Activated CD8-positive, alpha-beta T cell treated with anti-CD3 and anti-CD28 coated beads for 36 hours (primary cell): ENCODE measurements around the gene PTPRN. TPM values are rescaled to one million over a fixed set of nuclear protein-coding genes. Genes with fewer than 3 reads are reported as not detected.
A peak's percentile ranks its signal among the peaks of the same experiment; 100 is the strongest.

ENCODE experiments used
- ATAC-seq: fragments of 200-7000 bp; cut with Tn5 transposase; one replicate; pipeline ENCODE4 v1.10.0; 2021; ENCODE audit warnings: mild to moderate bottlenecking, moderate library complexity
- CTCF ChIA-PET: fragments of 350-600 bp; sonication (Branson Sonifier 250); formaldehyde crosslinking; loops from one replicate; lab custom pipeline; 2021; ENCODE audit warnings: antibody characterized with exemption; lab: Charles Lee
- POLR2A ChIA-PET: fragments of 350-600 bp; sonication (Branson Sonifier 250); formaldehyde crosslinking; loops from one replicate; lab custom pipeline; 2021; ENCODE audit warnings: antibody characterized with exemption; lab: Charles Lee
- DNase-seq: peaks from one replicate; pipeline ENCODE4 v3.0.0-alpha.2; 2020
- H3K27ac Mint-ChIP-seq: one replicate; pipeline ENCODE4 v1.8.0; 2021; ENCODE audit warnings: mild to moderate bottlenecking, mixed read lengths
- H3K27me3 Mint-ChIP-seq: one replicate; pipeline ENCODE4 v1.8.0; 2021; ENCODE audit warnings: mixed read lengths
- H3K36me3 Mint-ChIP-seq: one replicate; pipeline ENCODE4 v1.8.0; 2021; ENCODE audit warnings: low read depth, mixed read lengths
- H3K4me1 Mint-ChIP-seq: one replicate; pipeline ENCODE4 v1.8.0; 2021; ENCODE audit warnings: low read depth, mixed read lengths
- H3K4me3 Mint-ChIP-seq: one replicate; pipeline ENCODE4 v1.8.0; 2021; ENCODE audit warnings: mild to moderate bottlenecking, moderate library complexity, mixed read lengths
- H3K9me3 Mint-ChIP-seq: one replicate; pipeline ENCODE4 v1.8.0; 2021; ENCODE audit warnings: mixed read lengths
- intact Hi-C: fragments of 100-400 bp; cut with micrococcal nuclease; formaldehyde crosslinking; loops from one replicate; pipeline ENCODE4 v1.10.0; 2022
- total RNA-seq, 2 experiments: library from RNA; stranded (reverse); gene quantifications; one replicate each; pipeline ENCODE4 v1.2.3, GENCODE V29; 2021
- TF ChIP-seq, protein P1 (sequence below): fragments of 200-600 bp; IDR thresholded peaks from one replicate; pipeline ENCODE4 v1.8.0; 2022; ENCODE audit warnings: antibody characterized with exemption, mild to moderate bottlenecking

PTPRN gene
- total RNA-seq, 2 experiments from 2014 or later, result 0.92 to 1.1 TPM

DNA sequence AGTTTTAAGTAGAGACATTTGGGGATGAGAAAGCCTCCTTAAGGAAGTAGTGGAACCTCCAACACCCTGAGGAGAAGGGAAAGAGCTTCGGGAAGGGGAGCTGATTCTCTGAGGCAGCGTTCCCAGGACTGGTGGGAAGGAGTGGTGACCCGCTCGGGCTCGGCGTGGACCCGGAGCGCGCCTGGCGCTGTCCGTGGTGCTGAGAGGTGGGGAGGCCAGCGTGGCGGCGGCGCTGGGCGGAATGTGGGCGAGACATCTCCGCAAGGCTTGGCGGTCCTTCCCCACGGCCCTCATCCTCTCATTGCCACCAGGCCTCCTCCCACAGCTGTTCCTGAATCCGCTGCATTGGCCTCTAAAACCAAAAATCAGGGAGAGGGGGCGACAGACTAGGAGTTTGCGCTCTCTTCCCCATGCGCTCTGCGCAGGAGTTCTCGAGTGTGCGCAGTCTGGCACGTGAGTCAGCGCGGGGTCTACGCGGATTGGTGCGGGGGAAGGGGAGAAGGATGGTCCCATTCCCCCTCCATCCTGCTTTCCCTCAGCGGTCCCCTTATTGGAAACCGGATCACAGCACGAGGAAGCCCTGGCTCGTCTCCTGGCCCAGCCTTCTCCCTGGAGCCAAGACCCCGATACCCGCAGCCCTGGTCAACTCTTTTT, 22.5 kb upstream of the PTPRN start:
- peaks cover 49% of the 10 kb centered on the region for H3K27me3 Mint-ChIP-seq

DNA sequence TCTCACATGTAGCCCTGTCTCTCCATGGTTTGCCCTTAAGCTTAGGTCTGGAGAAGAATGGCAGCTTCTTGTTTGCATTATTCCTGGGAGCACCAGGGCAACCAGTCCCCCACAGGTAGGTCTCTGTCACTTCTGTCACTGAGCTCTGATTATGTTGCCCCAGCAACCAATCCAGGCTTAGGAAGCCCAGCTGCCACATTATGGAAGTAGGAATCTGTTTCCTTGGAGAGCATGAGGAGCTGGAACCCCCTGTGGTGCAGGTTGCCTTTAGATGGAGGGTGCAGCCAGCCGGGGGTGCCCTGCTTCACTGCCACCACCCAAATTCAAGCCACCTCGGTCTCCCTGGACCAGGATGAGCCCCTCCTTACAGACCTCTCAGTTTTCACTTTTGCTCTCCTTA, 18.5 kb upstream of the PTPRN start:
- DNase-seq, result no peak
- ATAC-seq, result no peak
- H3K4me3 Mint-ChIP-seq, result no peak overlapping the region
- TF ChIP-seq, protein P1, sequence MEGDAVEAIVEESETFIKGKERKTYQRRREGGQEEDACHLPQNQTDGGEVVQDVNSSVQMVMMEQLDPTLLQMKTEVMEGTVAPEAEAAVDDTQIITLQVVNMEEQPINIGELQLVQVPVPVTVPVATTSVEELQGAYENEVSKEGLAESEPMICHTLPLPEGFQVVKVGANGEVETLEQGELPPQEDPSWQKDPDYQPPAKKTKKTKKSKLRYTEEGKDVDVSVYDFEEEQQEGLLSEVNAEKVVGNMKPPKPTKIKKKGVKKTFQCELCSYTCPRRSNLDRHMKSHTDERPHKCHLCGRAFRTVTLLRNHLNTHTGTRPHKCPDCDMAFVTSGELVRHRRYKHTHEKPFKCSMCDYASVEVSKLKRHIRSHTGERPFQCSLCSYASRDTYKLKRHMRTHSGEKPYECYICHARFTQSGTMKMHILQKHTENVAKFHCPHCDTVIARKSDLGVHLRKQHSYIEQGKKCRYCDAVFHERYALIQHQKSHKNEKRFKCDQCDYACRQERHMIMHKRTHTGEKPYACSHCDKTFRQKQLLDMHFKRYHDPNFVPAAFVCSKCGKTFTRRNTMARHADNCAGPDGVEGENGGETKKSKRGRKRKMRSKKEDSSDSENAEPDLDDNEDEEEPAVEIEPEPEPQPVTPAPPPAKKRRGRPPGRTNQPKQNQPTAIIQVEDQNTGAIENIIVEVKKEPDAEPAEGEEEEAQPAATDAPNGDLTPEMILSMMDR, result no peak
- H3K27me3 Mint-ChIP-seq, result peaks cover 34% of the 10 kb centered on the region
- H3K36me3 Mint-ChIP-seq, result no peaks in the 10 kb centered on the region
- no peaks in the 10 kb centered on the region for H3K4me1 Mint-ChIP-seq
- H3K9me3 Mint-ChIP-seq, result peaks cover 1% of the 10 kb centered on the region
- H3K27ac Mint-ChIP-seq, result no peak overlapping the region
- ChIA-PET CTCF (no interaction called here), POLR2A (no interaction called here)
- intact Hi-C loops, result no loop called here

More for the DNA sequence above, 22.5 kb upstream of the PTPRN start:
- H3K9me3 Mint-ChIP-seq, result peaks cover 5% of the 10 kb centered on the region
- ChIA-PET CTCF (interaction anchor here (1.4 to 1.6 kb wide), 2 partner anchors 10 to 21 kb away, joined by 3 to 4 read pairs; no protein-coding TSS in a partner anchor), POLR2A (interaction anchor here (0.8 kb wide), 1 partner anchor 139 kb away, joined by 3 read pairs; no protein-coding TSS in a partner anchor)
- no peaks in the 10 kb centered on the region for H3K4me1 Mint-ChIP-seq
- DNase-seq (peak; percentile 35), ATAC-seq (peak; percentile 45)
- TF ChIP-seq, protein P1, result no peak
- intact Hi-C loops, result no loop called here
- H3K27ac Mint-ChIP-seq, result no peak overlapping the region
- peaks cover 3% of the 10 kb centered on the region for H3K36me3 Mint-ChIP-seq
- H3K4me3 Mint-ChIP-seq, result no peak overlapping the region

DNA sequence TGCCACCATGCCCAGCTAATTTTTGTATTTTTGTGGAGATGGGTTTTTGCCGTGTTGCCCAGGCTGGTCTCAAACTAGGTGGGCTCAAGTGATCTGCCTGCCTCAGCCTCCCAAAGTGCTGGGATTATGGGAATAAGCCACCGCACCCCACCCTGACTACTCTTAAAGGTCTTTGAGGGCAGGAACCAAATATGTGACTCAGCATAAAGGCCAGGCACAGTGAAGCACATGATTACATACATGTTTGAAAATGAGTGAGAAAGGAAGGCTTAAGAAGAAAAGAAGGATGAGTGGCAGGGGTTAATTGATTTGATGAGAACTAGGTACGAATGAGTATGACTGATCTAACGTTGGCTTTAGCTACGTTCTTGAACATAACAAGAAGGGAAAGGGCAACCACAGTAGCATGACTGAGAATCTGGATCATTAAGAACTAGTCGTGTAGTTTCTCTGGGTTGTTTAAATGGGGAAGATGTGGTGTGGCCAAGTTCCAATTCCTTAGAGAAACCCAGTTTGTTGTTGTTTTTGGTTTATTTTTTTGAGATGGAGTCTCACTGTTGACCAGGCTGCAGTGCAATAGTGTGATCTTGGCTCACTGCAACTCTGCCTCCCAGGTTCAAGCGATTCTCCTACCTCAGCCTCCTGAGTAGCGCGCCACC, 16.6 kb upstream of the PTPRN start:
- ChIA-PET POLR2A (no interaction called here), CTCF (interaction anchor here (0.8 kb wide), 1 partner anchor 31 kb away, joined by 3 read pairs; no protein-coding TSS in a partner anchor)
- Mint-ChIP-seq H3K4me1 (peaks cover 8% of the 10 kb centered on the region), H3K9me3 (no peaks in the 10 kb centered on the region), H3K4me3 (no peak overlapping the region), H3K36me3 (no peaks in the 10 kb centered on the region), H3K27ac (no peak overlapping the region), H3K27me3 (peaks cover 18% of the 10 kb centered on the region)
- DNase-seq (no peak), ATAC-seq (no peak)
- TF ChIP-seq, protein P1, result no peak
- intact Hi-C loops, result no loop called here

DNA sequence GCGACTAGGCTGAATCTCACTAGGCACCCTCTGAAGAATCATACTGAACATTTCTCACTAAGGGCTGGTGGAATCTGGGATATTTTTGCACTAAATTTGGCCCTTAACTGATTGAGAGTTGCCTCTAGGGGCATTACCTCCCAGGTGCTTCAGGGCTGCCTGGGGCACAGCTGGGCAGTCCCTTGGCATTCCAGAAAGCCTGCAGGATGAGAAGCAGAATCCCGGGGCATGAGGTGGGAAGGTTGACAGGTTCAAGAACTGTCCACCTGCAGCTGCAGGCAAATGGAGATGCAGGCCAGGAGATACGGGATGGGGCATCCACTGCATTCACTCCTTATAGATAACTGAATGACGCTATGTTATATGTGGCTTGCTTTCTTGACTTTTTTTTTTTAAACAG, 15.9 kb upstream of the PTPRN start:
- TF ChIP-seq, protein P1, result no peak
- Mint-ChIP-seq H3K4me3 (no peak overlapping the region), H3K36me3 (no peaks in the 10 kb centered on the region), H3K27ac (no peak overlapping the region), H3K4me1 (peaks cover 8% of the 10 kb centered on the region), H3K27me3 (peaks cover 14% of the 10 kb centered on the region), H3K9me3 (no peaks in the 10 kb centered on the region)
- POLR2A ChIA-PET, result interaction anchor here (0.6 kb wide), 1 partner anchor 13 kb away, joined by 3 read pairs; no protein-coding TSS in a partner anchor
- CTCF ChIA-PET, result no interaction called here
- no peak for DNase-seq
- intact Hi-C loops, result no loop called here
- no peak for ATAC-seq

DNA sequence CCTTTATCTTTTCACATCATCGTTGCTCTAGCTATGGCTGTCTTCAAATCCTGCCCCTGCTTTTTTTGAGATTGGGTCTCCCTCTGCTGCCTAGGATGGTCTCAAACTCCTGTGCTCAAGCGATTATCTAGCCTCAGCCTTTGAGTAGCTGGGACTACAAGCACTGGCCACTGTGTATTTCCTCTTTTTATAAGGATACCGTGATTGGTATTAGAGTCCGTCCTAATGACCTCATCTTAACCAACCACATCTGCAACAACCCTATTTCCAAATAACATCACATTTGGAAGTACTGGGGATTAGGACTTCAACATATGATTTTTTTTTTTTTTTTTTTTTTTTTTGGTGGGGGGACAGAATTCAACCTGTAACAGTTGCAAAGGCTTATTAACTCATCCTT, 14.2 kb upstream of the PTPRN start:
- CTCF ChIA-PET, result interaction anchor here (0.6 kb wide), 1 partner anchor 25 kb away, joined by 3 read pairs; no protein-coding TSS in a partner anchor
- Mint-ChIP-seq H3K4me3 (no peak overlapping the region), H3K4me1 (peaks cover 8% of the 10 kb centered on the region), H3K9me3 (no peaks in the 10 kb centered on the region), H3K36me3 (no peaks in the 10 kb centered on the region), H3K27ac (no peak overlapping the region), H3K27me3 (peaks cover 12% of the 10 kb centered on the region)
- DNase-seq, result no peak
- intact Hi-C loops, result no loop called here
- POLR2A ChIA-PET, result no interaction called here
- no peak for ATAC-seq
- TF ChIP-seq, protein P1, result no peak
